GM12873 (cell line): ENCODE data around the gene ARFIP2.

Experiments
- CTCF ChIP-seq: IDR thresholded peaks from 2 replicates; pipeline ENCODE4 v1.5.1; 2012; ENCODE audit warnings: low read depth, mild to moderate bottlenecking, moderate library complexity, low read length, control low read depth; ENCODE audit not compliant: insufficient read depth; ENCODE audit errors: missing control alignments

The ARFIP2 gene

DNA sequence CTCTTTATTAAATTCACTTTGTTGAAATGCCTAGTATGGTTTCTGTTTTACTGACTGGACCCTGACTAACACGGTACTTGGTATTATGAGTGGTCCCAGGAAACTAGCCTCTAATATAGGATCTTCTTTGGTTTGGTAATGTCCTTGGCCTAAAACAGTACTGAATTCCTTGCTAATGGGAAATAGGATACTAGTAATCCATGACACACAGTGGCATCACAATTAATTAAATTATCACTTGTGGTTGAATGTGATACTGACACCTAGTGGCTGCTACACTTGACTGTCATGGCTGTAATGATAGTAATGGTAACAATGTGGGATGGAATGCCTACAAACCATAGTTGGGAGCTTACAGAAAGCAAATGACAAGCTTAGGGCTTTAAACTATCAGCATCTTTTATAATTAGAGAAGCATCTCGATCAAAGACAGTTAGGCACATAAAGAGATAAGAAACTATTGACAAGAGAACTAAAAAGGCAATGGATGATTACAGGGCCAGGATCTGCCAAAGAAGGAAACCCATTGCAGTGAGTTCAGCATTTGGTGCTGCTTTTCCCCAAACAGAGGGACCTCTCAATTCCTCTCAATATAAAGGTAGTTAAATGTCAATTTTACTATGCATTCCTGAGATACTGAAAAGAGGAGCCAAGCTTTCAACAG, 24.6 kb upstream of the ARFIP2 start:
- TF ChIP-seq CTCF = peak; percentile 71

DNA sequence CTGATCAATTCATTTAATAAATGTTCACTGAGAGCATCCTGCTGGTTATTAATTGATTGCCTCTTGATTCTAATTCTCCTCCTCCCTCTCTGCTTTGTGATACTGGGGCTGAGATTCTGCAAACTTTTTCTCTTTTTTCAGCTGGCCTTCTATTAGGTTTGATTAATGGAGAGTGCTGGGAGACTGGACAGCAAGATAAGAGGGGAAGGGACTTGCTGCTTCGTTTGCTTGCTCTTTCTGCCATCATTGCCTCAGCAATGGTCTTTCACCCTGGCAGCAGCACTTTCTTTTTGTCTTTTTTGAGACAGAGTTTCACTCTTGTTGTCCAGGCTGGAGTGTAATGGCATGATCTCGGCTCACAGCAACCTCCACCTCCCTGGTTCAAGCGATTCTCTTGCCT, 23.0 kb upstream of the ARFIP2 start:
- no peak for TF ChIP-seq CTCF

DNA sequence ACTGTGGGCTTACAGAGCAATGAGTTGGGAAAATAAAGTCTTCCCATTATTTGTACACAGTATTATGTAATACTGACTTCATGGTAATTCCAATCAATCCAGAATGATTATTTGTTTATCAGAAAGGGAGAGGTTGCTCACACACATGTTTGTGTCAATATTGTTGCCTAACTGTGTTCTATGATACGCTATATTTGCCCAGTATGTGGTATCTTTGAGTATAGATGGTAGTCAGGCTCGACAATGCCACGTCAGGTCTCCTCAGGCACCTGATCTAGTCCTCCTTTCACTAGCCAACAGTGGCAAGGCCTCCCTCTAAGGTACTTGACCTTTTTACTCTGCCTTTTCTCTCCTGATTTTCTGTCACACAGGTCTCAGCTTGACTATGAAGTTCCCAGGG, 21.3 kb upstream of the ARFIP2 start:
- TF ChIP-seq CTCF = no peak

DNA sequence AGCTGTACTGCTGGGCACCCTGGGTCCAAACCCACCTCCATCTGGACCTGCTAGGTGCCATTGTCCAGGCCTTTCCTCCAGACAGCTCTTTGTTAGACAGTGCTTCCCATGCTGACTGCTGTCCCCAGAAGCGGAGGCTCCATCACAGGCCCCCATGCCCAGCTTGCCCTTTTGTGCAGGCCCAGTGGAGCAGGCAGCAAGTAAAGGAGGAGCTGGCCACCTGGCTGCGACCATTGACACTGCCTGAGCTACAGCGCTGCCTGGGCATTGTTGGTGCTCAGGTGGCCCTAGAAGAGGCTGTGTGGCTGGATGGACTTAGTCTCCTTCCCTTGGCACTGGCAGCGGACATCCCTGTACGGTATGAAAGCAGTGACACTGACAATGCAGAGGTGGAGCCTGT, 17.4 kb upstream of the ARFIP2 start:
- TF ChIP-seq CTCF = no peak

GRCh38 chr11:6498121-6498520, 17.0 kb upstream of the ARFIP2 start:
- no peak for TF ChIP-seq CTCF

DNA sequence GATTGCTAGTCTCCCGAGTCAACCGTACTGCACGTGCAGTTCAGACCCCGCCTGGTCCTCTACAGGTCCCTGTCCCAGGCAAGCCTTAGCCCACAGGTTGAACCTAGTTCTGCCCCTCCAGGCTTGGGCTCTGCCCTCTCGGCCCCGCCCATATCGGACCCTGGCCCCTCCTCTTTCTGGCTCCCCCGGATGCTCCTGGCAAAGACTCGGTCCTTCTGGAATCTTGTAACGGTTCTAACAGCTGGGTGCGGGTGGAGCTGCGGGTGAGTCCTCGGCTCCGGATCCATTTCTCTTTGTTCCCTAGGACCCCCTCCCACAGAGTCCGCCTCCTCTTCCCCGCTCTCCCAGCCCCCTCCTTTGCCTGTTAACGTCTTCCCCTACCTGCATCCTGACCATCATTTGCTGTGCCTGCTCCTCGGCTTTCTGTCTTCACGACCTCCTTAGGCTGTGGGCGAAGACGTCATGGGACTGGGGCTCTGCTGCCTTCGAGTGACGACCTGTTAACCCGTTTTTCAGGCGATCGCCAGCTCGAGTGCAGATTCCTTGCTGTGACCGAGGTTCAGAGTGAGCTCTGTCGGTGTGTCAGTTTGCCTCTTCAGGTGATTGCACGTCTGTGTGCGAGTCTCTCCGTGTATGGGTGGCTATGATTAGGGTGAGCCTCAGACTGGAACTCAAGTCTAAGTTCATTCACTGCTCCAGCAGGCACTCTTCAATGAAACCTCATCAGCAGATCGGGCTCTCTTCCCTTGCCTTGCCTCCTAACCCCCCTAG, 16.1 kb upstream of the ARFIP2 start, which contains the start of gene DNHD1:
Gene DNHD1 (plus strand): TSS at position 212 of the 771 bp plus-strand sequence. CDS start 936 bp downstream, outside the sequence.
- no peak for TF ChIP-seq CTCF

- no peak for TF ChIP-seq CTCF
Observed at GRCh38 chr11:6489306-6489705, 8.2 kb upstream of the ARFIP2 start.
